ENCODE results near the gene TWIST2. TPM values are rescaled to one million over a fixed set of nuclear protein-coding genes. Genes with fewer than 3 reads are reported as not detected.

Gene TWIST2
- total RNA-seq, 1 donor from 2014 or later: 8.4 TPM

- Histone ChIP-seq H3K4me1 (no peaks in the 10 kb centered on the region), H3K27ac (no peak overlapping the region), H3K9me3 (no peaks in the 10 kb centered on the region), H3K36me3 (no peaks in the 10 kb centered on the region), H3K27me3 (ENCODE audit: low read depth) (no peaks in the 10 kb centered on the region), H3K4me3 (no peak overlapping the region)
- intact Hi-C loops (cut with DNase I): no loop called here
- DNase-seq (no peak), ATAC-seq (no peak)
- TF ChIP-seq CTCF (IDR thresholded peaks at IDR 0.05): no peak
Measured at GRCh38 chr2:238856713-238857567, 9.1 kb downstream of the TWIST2 start.

GRCh38 chr2:238857959-238858358 is 10.1 kb downstream of the TWIST2 start:
- intact Hi-C loops (cut with DNase I): no loop called here
- no peaks in the 10 kb centered on the region for H3K4me1 ChIP-seq
- no peak for ATAC-seq
- no peak for TF ChIP-seq CTCF (IDR thresholded peaks at IDR 0.05)
- H3K9me3 ChIP-seq: no peaks in the 10 kb centered on the region
- H3K4me3 ChIP-seq: no peak overlapping the region
- no peaks in the 10 kb centered on the region for H3K27me3 ChIP-seq (ENCODE audit: low read depth)
- no peaks in the 10 kb centered on the region for H3K36me3 ChIP-seq
- H3K27ac ChIP-seq: no peak overlapping the region
- DNase-seq: no peak

DNA sequence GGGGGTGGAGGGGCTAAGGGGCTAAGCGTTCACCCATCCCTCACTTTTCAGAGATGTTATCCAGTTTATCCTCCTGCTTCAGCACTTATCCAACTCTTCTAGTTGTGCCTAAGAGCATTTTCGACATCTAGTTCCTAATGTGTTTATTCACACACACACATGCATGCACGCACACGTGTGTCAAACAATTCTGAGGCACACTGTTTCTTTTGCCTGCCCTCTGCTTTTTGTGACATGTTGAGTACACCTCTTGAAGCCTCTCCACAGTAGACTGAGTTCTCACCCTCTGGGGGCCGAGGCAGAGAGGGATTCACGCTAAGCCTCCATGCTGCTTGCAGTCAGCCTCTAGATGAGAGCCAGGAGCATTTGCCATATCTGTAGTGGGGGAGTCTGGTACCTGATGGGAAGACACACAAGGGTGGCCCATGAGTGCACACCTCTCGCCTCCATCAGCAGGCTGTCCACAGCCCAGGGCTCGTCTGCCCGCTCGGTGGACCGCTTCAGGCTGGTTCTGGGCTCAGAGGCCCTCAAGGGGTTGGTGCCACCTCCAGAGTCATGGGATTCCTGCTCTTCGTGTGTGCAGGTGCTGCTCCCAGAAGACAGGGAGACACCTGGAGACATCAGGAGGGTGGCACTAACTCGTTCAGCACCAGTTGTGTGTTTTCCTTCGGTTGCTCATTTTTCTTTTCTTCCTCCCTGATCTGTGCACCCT is 11.9 kb downstream of the TWIST2 start:
- Histone ChIP-seq H3K27ac (no peak overlapping the region), H3K4me3 (no peak overlapping the region), H3K36me3 (no peaks in the 10 kb centered on the region), H3K4me1 (peaks cover 17% of the 10 kb centered on the region), H3K9me3 (no peaks in the 10 kb centered on the region), H3K27me3 (ENCODE audit: low read depth) (no peaks in the 10 kb centered on the region)
- intact Hi-C loops (cut with DNase I): no loop called here
- no peak for DNase-seq
- no peak for TF ChIP-seq CTCF (IDR thresholded peaks at IDR 0.05)
- ATAC-seq: no peak

DNA sequence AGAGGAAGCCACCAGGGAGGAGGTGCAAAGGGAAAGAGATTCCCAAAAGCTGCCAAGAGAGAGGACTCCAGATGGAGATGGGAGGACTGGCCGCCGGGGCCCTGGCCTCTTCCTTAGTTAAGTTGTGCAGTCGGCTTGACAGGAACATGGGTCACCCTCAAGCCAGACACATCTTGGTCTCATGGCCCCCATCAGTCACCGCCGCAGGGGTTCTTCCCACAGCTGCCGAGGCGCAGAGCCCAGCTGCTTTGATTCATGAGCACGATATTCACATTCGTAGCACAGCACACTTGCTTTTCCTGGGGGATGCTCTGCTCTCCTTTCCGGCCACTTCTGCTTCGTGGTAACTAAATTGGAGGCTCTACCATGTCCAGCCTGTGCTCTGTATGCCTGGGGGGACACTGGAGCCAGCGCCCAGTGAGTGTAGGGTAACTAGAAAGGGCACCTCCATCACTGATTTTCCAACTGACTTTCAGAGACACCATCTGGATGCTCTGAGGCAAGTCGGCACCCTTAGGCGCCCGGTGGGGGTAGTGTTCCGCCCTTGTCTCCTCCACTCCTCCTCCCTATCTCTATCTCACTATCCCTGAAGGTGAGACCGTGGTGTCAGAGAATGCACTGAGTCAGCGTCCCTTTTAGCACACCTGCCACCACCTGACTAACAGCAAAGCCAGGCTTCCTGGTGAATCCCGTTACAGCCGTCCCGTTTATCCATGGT is 13.3 kb downstream of the TWIST2 start:
- ATAC-seq: no peak
- Histone ChIP-seq H3K4me1 (peaks cover 30% of the 10 kb centered on the region), H3K27ac (no peak overlapping the region), H3K9me3 (no peaks in the 10 kb centered on the region), H3K36me3 (no peaks in the 10 kb centered on the region), H3K27me3 (ENCODE audit: low read depth) (no peaks in the 10 kb centered on the region), H3K4me3 (no peak overlapping the region)
- DNase-seq: no peak
- intact Hi-C loops (cut with DNase I): no loop called here
- no peak for TF ChIP-seq CTCF (IDR thresholded peaks at IDR 0.05)

- no peaks in the 10 kb centered on the region for H3K36me3 ChIP-seq
Measured at GRCh38 chr2:238861766-238862315, 14.0 kb downstream of the TWIST2 start.

More at GRCh38 chr2:238861766-238862315, 14.0 kb downstream of the TWIST2 start:
- ATAC-seq (no peak), DNase-seq (no peak)
- no peak overlapping the region for H3K27ac ChIP-seq
- H3K4me3 ChIP-seq: no peak overlapping the region
- peaks cover 37% of the 10 kb centered on the region for H3K4me1 ChIP-seq
- H3K9me3 ChIP-seq: no peaks in the 10 kb centered on the region
- no peak for TF ChIP-seq CTCF (IDR thresholded peaks at IDR 0.05)
- no peaks in the 10 kb centered on the region for H3K27me3 ChIP-seq (ENCODE audit: low read depth)
- intact Hi-C loops (cut with DNase I): no loop called here
